Stimulated activated CD8-positive, alpha-beta memory T cell treated with anti-CD3 and anti-CD28 coated beads, Interleukin-7, amount 100 ng/mL, for 1 hour (primary cell): ENCODE measurements around the gene PPP1R14B.

Experiments
- DNase-seq, 2 donors: peaks; one replicate each; pipeline ENCODE4 v3.0.0-alpha.2; 2020; ENCODE audit warnings: low read depth in 2 of 2

PPP1R14B gene

GRCh38 chr11:64245797-64246620, 734 bp downstream of the PPP1R14B start:
- DNase-seq, result no peak

GRCh38 chr11:64245401-64245796, 1.3 kb downstream of the PPP1R14B start:
- DNase-seq, result no peak

- DNase-seq, result no peak
Observed at GRCh38 chr11:64244966-64245365, 1.8 kb downstream of the PPP1R14B start.

- no peak for DNase-seq
Observed at GRCh38 chr11:64244107-64244506, 2.6 kb downstream of the PPP1R14B start.

- no peak for DNase-seq
Observed at GRCh38 chr11:64243236-64243854, 3.4 kb downstream of the PPP1R14B start.

GRCh38 chr11:64241491-64242374, 5.0 kb downstream of the PPP1R14B start:
- DNase-seq, result no peak

- peak; percentile 99 for DNase-seq
Observed at GRCh38 chr11:64241241-64241490, 5.6 kb downstream of the PPP1R14B start.

GRCh38 chr11:64240435-64241240, 6.1 kb downstream of the PPP1R14B start, which contains the start of gene FKBP2:
Gene FKBP2 (plus strand): TSS chr11:64241095. CDS start chr11:64242388, 1,293 bp downstream.
- DNase-seq, result peak; percentile 92 to 94

- no peak for DNase-seq
Observed at GRCh38 chr11:64239662-64240434, 6.9 kb downstream of the PPP1R14B start.

GRCh38 chr11:64238999-64239398, 7.7 kb downstream of the PPP1R14B start:
- no peak for DNase-seq

- DNase-seq, result no peak
Observed at GRCh38 chr11:64238076-64238475, 8.7 kb downstream of the PPP1R14B start.

- DNase-seq, result no peak
Observed at GRCh38 chr11:64237484-64237951, 9.2 kb downstream of the PPP1R14B start.

GRCh38 chr11:64235437-64236161, 11.1 kb downstream of the PPP1R14B start:
- no peak for DNase-seq

GRCh38 chr11:64234647-64235379, 11.9 kb downstream of the PPP1R14B start:
- DNase-seq, result no peak

GRCh38 chr11:64233913-64234586, 12.7 kb downstream of the PPP1R14B start, which contains the start of gene VEGFB:
Gene VEGFB (plus strand): TSS chr11:64234584. CDS start chr11:64234834, 250 bp downstream.
- DNase-seq, result no peak

- DNase-seq, result no peak
Observed at GRCh38 chr11:64232967-64233315, 13.8 kb downstream of the PPP1R14B start.

GRCh38 chr11:64232182-64232966, 14.4 kb downstream of the PPP1R14B start:
- no peak for DNase-seq

GRCh38 chr11:64231546-64231945, 15.2 kb downstream of the PPP1R14B start:
- DNase-seq, result no peak
